ENCODE data around the gene GPR25. TPM values are rescaled to one million over a fixed set of nuclear protein-coding genes. Genes with fewer than 3 reads are reported as not detected.

The GPR25 gene
- total and polyA plus RNA-seq, 4 experiments from 2014 or later: 7.7 to 66.5 (median 16.1) TPM

GRCh38 chr1:200916681-200917080, 43.9 kb downstream of the GPR25 start:
- ChIA-PET POLR2A (ENCODE audit: partially characterized antibody) (no interaction called here), CTCF (ENCODE audit: partially characterized antibody) (interaction anchor here (0.7 kb wide), 1 partner anchor 22 kb away, joined by 3 read pairs; no protein-coding TSS in a partner anchor)
- Mint-ChIP-seq H3K27me3 (no peaks in the 10 kb centered on the region), H3K4me3 (no peak overlapping the region), H3K4me1 (no peaks in the 10 kb centered on the region), H3K36me3 (no peaks in the 10 kb centered on the region), H3K9me3 (no peaks in the 10 kb centered on the region), H3K27ac (no peak overlapping the region)
- no peaks in the 10 kb centered on the region for H3K27me3 ChIP-seq (ENCODE audit: insufficient read depth, low read length)
- H3K36me3 ChIP-seq (ENCODE audit: insufficient read depth, low read length): no peaks in the 10 kb centered on the region
- no peak for DNase-seq
- H3K27ac ChIP-seq (ENCODE audit: low read depth, low read length): no peak overlapping the region
- no peak overlapping the region for H3K4me3 ChIP-seq (ENCODE audit: low read length in 2 of 2)
- intact Hi-C loops (cut with micrococcal nuclease): no loop called here
- no peaks in the 10 kb centered on the region for H3K4me1 ChIP-seq (ENCODE audit: insufficient read depth, low read length)
- H3K9me3 ChIP-seq (ENCODE audit: control insufficient read depth in 1 of 2, low read length in 2 of 2): no peaks in the 10 kb centered on the region

DNA sequence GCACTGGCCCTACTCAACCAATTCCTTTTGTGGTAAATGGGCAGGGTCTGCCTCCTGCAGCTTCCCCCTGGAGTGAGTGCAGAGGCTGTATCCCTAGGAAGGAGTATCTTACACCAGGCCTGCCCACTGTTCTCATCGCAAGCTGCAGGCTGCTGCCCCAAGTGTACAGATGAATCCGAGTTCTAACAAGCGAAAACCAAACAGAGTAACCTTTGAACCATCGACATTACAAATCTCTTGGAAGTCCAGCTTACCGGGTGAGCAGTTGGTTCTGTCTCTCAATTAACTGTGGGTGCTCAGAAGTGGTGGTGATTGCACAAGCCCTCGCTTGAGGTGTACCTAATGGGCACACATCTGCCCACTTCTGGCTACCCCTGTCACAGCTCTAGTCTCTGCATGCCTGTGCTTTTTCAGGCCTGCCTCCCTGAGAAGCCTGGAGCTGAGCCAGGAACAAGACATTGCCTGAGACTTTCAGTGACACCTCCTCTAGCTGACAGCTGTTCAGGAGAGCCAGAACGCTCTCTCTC, 44.6 kb downstream of the GPR25 start:
- no peaks in the 10 kb centered on the region for H3K9me3 Mint-ChIP-seq
- no peaks in the 10 kb centered on the region for H3K4me1 ChIP-seq (ENCODE audit: insufficient read depth, low read length)
- no peak overlapping the region for H3K27ac Mint-ChIP-seq
- H3K27me3 ChIP-seq (ENCODE audit: insufficient read depth, low read length): no peaks in the 10 kb centered on the region
- H3K27me3 Mint-ChIP-seq: no peaks in the 10 kb centered on the region
- no peaks in the 10 kb centered on the region for H3K36me3 Mint-ChIP-seq
- no peak overlapping the region for H3K27ac ChIP-seq (ENCODE audit: low read depth, low read length)
- H3K9me3 ChIP-seq (ENCODE audit: control insufficient read depth in 1 of 2, low read length in 2 of 2): no peaks in the 10 kb centered on the region
- H3K4me3 ChIP-seq (ENCODE audit: low read length in 2 of 2): no peak overlapping the region
- no peaks in the 10 kb centered on the region for H3K4me1 Mint-ChIP-seq
- POLR2A ChIA-PET (ENCODE audit: partially characterized antibody): no interaction called here
- no peaks in the 10 kb centered on the region for H3K36me3 ChIP-seq (ENCODE audit: insufficient read depth, low read length)
- CTCF ChIA-PET (ENCODE audit: partially characterized antibody): no interaction called here
- no peak overlapping the region for H3K4me3 Mint-ChIP-seq
- no peak for DNase-seq
- intact Hi-C loops (cut with micrococcal nuclease): no loop called here

GRCh38 chr1:200918006-200918405, 45.2 kb downstream of the GPR25 start:
- ChIA-PET CTCF (ENCODE audit: partially characterized antibody) (no interaction called here), POLR2A (ENCODE audit: partially characterized antibody) (no interaction called here)
- H3K4me3 Mint-ChIP-seq: no peak overlapping the region
- Histone ChIP-seq H3K27ac (ENCODE audit: low read depth, low read length) (no peak overlapping the region), H3K4me3 (ENCODE audit: low read length in 2 of 2) (no peak overlapping the region), H3K9me3 (ENCODE audit: control insufficient read depth in 1 of 2, low read length in 2 of 2) (no peaks in the 10 kb centered on the region), H3K4me1 (ENCODE audit: insufficient read depth, low read length) (no peaks in the 10 kb centered on the region), H3K27me3 (ENCODE audit: insufficient read depth, low read length) (no peaks in the 10 kb centered on the region), H3K36me3 (ENCODE audit: insufficient read depth, low read length) (no peaks in the 10 kb centered on the region)
- H3K36me3 Mint-ChIP-seq: no peaks in the 10 kb centered on the region
- intact Hi-C loops (cut with micrococcal nuclease): no loop called here
- H3K27ac Mint-ChIP-seq: no peak overlapping the region
- no peaks in the 10 kb centered on the region for H3K4me1 Mint-ChIP-seq
- H3K27me3 Mint-ChIP-seq: no peaks in the 10 kb centered on the region
- no peaks in the 10 kb centered on the region for H3K9me3 Mint-ChIP-seq
- no peak for DNase-seq

DNA sequence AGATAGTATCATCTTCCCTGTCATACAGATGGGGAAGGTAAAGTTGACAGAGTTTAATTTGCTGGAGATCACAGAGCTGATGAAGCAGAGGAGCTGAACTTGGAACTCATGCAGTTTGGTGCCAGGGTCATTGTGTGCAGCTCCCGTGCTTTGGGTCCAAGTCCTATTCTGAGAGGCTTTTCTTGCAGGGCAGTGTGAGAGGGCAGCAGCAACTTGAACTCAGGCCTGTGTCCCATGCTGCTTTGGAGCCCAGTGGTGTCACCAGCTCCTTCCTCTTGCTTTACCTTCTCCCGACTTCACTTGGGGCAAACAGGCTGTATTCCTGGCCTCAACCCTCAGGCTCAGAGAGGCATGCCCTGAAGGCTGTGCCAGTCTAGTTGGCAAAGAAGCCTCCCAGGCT, 46.6 kb downstream of the GPR25 start:
- ChIA-PET CTCF (ENCODE audit: partially characterized antibody) (no interaction called here), POLR2A (ENCODE audit: partially characterized antibody) (no interaction called here)
- Mint-ChIP-seq H3K36me3 (no peaks in the 10 kb centered on the region), H3K27me3 (no peaks in the 10 kb centered on the region), H3K4me3 (no peak overlapping the region), H3K4me1 (no peaks in the 10 kb centered on the region), H3K9me3 (no peaks in the 10 kb centered on the region), H3K27ac (no peak overlapping the region)
- no peak overlapping the region for H3K27ac ChIP-seq (ENCODE audit: low read depth, low read length)
- no peak for DNase-seq
- intact Hi-C loops (cut with micrococcal nuclease): no loop called here
- H3K9me3 ChIP-seq (ENCODE audit: control insufficient read depth in 1 of 2, low read length in 2 of 2): no peaks in the 10 kb centered on the region
- H3K4me3 ChIP-seq (ENCODE audit: low read length in 2 of 2): no peak overlapping the region
- H3K27me3 ChIP-seq (ENCODE audit: insufficient read depth, low read length): no peaks in the 10 kb centered on the region
- H3K36me3 ChIP-seq (ENCODE audit: insufficient read depth, low read length): no peaks in the 10 kb centered on the region
- no peaks in the 10 kb centered on the region for H3K4me1 ChIP-seq (ENCODE audit: insufficient read depth, low read length)

- Histone ChIP-seq H3K4me3 (ENCODE audit: low read length in 2 of 2) (no peak overlapping the region), H3K27ac (ENCODE audit: low read depth, low read length) (no peak overlapping the region), H3K9me3 (ENCODE audit: control insufficient read depth in 1 of 2, low read length in 2 of 2) (no peaks in the 10 kb centered on the region), H3K36me3 (ENCODE audit: insufficient read depth, low read length) (no peaks in the 10 kb centered on the region), H3K4me1 (ENCODE audit: insufficient read depth, low read length) (no peaks in the 10 kb centered on the region), H3K27me3 (ENCODE audit: insufficient read depth, low read length) (no peaks in the 10 kb centered on the region)
- intact Hi-C loops (cut with micrococcal nuclease): no loop called here
- peaks cover 2% of the 10 kb centered on the region in 2 donors for H3K27me3 Mint-ChIP-seq
- no peaks in the 10 kb centered on the region for H3K9me3 Mint-ChIP-seq
- DNase-seq: no peak
- H3K4me1 Mint-ChIP-seq: peaks cover 2 to 5% (median 4%) of the 10 kb centered on the region in 4 donors
- H3K27ac Mint-ChIP-seq: no peak overlapping the region
- ChIA-PET CTCF (ENCODE audit: partially characterized antibody) (interaction anchor here (1.3 kb wide), 1 partner anchor 10 kb away, joined by 3 read pairs; no protein-coding TSS in a partner anchor), POLR2A (ENCODE audit: partially characterized antibody) (no interaction called here)
- no peaks in the 10 kb centered on the region for H3K36me3 Mint-ChIP-seq
- H3K4me3 Mint-ChIP-seq: no peak overlapping the region
Measured at GRCh38 chr1:200921571-200922110, 48.9 kb downstream of the GPR25 start.

GRCh38 chr1:200922406-200922805, 49.6 kb downstream of the GPR25 start:
- Histone ChIP-seq H3K36me3 (ENCODE audit: insufficient read depth, low read length) (no peaks in the 10 kb centered on the region), H3K9me3 (ENCODE audit: control insufficient read depth in 1 of 2, low read length in 2 of 2) (no peaks in the 10 kb centered on the region), H3K4me3 (ENCODE audit: low read length in 2 of 2) (no peak overlapping the region), H3K27ac (ENCODE audit: low read depth, low read length) (no peak overlapping the region), H3K27me3 (ENCODE audit: insufficient read depth, low read length) (no peaks in the 10 kb centered on the region), H3K4me1 (ENCODE audit: insufficient read depth, low read length) (no peaks in the 10 kb centered on the region)
- peaks cover 2% of the 10 kb centered on the region in 2 donors for H3K27me3 Mint-ChIP-seq
- H3K36me3 Mint-ChIP-seq: no peaks in the 10 kb centered on the region
- CTCF ChIA-PET (ENCODE audit: partially characterized antibody): interaction anchor here (1.3 kb wide), 1 partner anchor 9 kb away, joined by 3 read pairs; no protein-coding TSS in a partner anchor
- no peak overlapping the region for H3K4me3 Mint-ChIP-seq
- intact Hi-C loops (cut with micrococcal nuclease): no loop called here
- no peak overlapping the region for H3K27ac Mint-ChIP-seq
- POLR2A ChIA-PET (ENCODE audit: partially characterized antibody): no interaction called here
- peaks cover 2 to 5% (median 4%) of the 10 kb centered on the region in 4 donors for H3K4me1 Mint-ChIP-seq
- DNase-seq: no peak
- H3K9me3 Mint-ChIP-seq: no peaks in the 10 kb centered on the region

DNA sequence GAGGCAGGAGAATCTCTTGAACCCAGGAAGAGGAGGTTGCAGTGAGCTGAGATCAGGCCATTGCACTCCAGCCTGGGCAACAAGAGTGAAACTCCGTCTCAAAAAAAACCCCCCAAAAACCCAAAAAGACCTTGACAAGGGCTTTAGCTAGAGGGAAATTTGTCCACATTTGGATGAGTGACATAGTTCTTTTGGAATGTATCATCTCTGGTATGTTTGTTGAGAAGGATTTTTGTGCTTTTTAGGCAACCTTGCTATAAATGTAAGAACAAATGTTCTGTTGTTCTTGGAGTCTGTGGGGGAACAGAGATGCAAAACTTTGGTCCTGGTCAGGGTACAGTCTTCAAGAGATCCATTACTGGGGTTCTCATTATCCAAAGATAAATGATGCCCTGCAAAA, 50.8 kb downstream of the GPR25 start:
- ChIA-PET CTCF (ENCODE audit: partially characterized antibody) (no interaction called here), POLR2A (ENCODE audit: partially characterized antibody) (no interaction called here)
- H3K27me3 Mint-ChIP-seq: peaks cover 2% of the 10 kb centered on the region in 2 donors
- peaks cover 2 to 5% (median 4%) of the 10 kb centered on the region in 4 donors for H3K4me1 Mint-ChIP-seq
- Histone ChIP-seq H3K27ac (ENCODE audit: low read depth, low read length) (no peak overlapping the region), H3K27me3 (ENCODE audit: insufficient read depth, low read length) (no peaks in the 10 kb centered on the region), H3K4me1 (ENCODE audit: insufficient read depth, low read length) (no peaks in the 10 kb centered on the region), H3K9me3 (ENCODE audit: control insufficient read depth in 1 of 2, low read length in 2 of 2) (no peaks in the 10 kb centered on the region), H3K4me3 (ENCODE audit: low read length in 2 of 2) (no peak overlapping the region), H3K36me3 (ENCODE audit: insufficient read depth, low read length) (no peaks in the 10 kb centered on the region)
- DNase-seq: no peak
- intact Hi-C loops (cut with micrococcal nuclease): no loop called here
- H3K4me3 Mint-ChIP-seq: no peak overlapping the region
- no peaks in the 10 kb centered on the region for H3K36me3 Mint-ChIP-seq
- H3K27ac Mint-ChIP-seq: no peak overlapping the region
- H3K9me3 Mint-ChIP-seq: no peaks in the 10 kb centered on the region

Data from CD4-positive, alpha-beta memory T cell (primary cell).